ENCODE data around the gene LLGL1.

GRCh38 chr17:18263885-18264682 lies 38.6 kb downstream of the LLGL1 start:
- TF ChIP-seq CTCF (IDR thresholded peaks at IDR 0.05) (no peak), EZH2 (IDR thresholded peaks at IDR 0.05; ENCODE audit: borderline replicate concordance, insufficient read depth, low read depth, low read length, poor library complexity, severe bottlenecking) (no peak)

All from B cell (primary cell).